D721Med (cell line): ENCODE data around the gene KREMEN1.

Experiments used
- DNase-seq: peaks from one replicate; pipeline ENCODE4 v3.0.0; 2011; ENCODE audit warnings: low spot score; ENCODE audit not compliant: insufficient read length
- FAIRE-seq: peaks from 2 replicates; lab custom pipeline; 2011; peaks lifted over from hg19 to GRCh38; lab: Jason Lieb, UNC
- TF ChIP-seq, protein P1 (sequence below): IDR thresholded peaks from 2 replicates; pipeline ENCODE4 v1.5.1; 2012; ENCODE audit warnings: mild to moderate bottlenecking, control low read depth; ENCODE audit not compliant: insufficient read depth; ENCODE audit errors: missing control alignments

Gene KREMEN1

GRCh38 chr22:29163808-29164207 is 91.0 kb downstream of the KREMEN1 start:
- FAIRE-seq = no peak
- TF ChIP-seq, protein P1, sequence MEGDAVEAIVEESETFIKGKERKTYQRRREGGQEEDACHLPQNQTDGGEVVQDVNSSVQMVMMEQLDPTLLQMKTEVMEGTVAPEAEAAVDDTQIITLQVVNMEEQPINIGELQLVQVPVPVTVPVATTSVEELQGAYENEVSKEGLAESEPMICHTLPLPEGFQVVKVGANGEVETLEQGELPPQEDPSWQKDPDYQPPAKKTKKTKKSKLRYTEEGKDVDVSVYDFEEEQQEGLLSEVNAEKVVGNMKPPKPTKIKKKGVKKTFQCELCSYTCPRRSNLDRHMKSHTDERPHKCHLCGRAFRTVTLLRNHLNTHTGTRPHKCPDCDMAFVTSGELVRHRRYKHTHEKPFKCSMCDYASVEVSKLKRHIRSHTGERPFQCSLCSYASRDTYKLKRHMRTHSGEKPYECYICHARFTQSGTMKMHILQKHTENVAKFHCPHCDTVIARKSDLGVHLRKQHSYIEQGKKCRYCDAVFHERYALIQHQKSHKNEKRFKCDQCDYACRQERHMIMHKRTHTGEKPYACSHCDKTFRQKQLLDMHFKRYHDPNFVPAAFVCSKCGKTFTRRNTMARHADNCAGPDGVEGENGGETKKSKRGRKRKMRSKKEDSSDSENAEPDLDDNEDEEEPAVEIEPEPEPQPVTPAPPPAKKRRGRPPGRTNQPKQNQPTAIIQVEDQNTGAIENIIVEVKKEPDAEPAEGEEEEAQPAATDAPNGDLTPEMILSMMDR = no peak
- no peak for DNase-seq

DNA sequence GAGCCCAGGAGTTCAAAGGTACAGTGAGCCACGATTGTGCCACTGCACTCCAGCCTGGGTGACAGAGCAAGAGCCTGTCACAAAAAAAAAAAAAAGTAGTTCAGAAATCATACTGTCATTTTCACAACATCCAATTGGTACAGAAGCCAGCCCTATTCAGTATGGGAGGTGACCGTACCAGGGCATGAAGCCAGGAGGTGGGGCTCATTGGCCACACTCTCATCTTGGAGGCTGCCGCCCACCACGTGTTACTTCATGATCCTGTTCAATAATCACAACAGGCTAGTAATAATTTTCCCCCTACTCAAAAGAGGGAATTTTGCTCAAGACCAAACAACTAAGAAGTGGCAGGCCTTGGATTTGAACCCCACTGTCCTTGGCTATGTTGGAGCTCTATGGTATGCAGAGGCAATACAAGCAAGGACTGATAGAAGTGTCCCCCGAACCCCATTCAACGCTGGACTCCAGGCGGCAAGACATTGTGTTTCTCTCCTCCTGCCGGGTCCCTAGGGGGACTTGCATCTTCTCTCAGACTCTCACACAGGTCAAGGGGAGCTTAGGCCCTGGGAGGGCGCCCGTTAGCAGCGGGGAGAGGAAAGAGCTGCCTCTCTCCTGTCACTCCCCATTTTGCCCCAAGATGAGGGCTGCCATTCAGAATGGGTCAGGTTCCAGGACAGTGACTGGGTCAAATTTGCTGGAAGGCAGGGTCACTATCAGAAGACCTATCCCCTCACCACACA is 92.7 kb downstream of the KREMEN1 start:
- no peak for DNase-seq
- no peak for FAIRE-seq

GRCh38 chr22:29166180-29166579 is 93.3 kb downstream of the KREMEN1 start:
- FAIRE-seq (no peak), DNase-seq (no peak)
- TF ChIP-seq, protein P1 = no peak

More for the DNA sequence above, 92.7 kb downstream of the KREMEN1 start:
- TF ChIP-seq, protein P1 = no peak

- FAIRE-seq = no peak
- TF ChIP-seq, protein P1 = no peak
- DNase-seq = no peak
Observed at GRCh38 chr22:29167032-29167911, 94.4 kb downstream of the KREMEN1 start.

- FAIRE-seq = no peak
- TF ChIP-seq, protein P1 = no peak
- DNase-seq = no peak
Observed at GRCh38 chr22:29171721-29172120, 98.9 kb downstream of the KREMEN1 start.

DNA sequence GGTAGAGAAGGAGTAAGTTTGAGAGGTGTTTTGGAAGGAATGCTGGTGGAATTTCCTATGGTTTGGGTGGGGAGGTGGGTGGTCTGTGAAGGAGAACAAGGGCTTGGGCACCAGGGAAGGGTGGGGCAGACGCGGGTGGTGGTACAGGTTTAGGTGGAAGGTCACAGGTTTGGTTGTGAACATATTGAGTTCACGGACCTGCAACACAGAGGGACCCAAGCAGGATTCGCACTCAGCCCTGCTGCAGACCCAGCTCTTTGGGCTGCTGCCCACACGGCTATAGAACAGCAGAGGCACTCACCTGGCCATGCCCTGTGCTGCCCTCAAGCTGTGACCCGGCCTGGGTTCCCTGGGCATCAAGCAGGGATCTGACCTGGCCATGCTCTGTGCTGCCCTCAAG is 99.4 kb downstream of the KREMEN1 start:
- DNase-seq (no peak), FAIRE-seq (no peak)
- TF ChIP-seq, protein P1 = no peak

DNA sequence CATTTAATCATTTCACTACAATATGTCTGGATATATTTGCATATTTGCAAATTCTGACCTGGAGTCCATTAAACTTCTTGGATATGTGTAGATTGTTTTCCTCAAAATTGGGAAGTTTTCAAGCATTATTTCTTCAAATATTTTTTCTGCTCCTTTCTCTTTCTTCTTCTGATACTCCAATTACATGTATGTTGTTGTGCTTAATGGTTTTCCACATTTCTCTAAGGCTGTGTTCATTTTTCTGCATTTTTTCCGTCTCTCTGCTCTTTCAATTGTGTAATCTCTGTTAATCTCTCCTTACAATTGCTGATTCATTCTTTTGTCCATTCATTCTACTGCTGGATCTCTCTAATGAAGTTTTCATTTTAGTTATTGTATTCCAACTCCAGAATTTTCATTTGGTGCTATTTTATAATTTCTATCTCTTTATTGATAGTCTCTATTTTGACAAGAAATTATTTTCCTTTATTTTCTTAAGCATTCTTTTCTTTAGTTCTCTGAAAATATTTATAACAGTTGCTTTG is 102.5 kb downstream of the KREMEN1 start:
- TF ChIP-seq, protein P1 = no peak

More for the DNA sequence above, 102.5 kb downstream of the KREMEN1 start:
- DNase-seq (no peak), FAIRE-seq (no peak)
